Fibroblast of the aortic adventitia (primary cell): ENCODE data around the gene TIMM44. TPM values are rescaled to one million over a fixed set of nuclear protein-coding genes. Genes with fewer than 3 reads are reported as not detected.

Experiments used
- DNase-seq: peaks from one replicate; pipeline ENCODE4 v3.0.0-alpha.2; 2010; ENCODE audit warnings: low read depth
- H3K4me3 ChIP-seq: 2 replicates; pipeline ENCODE4 v1.5.1; 2011; ENCODE audit warnings: low read depth, mild to moderate bottlenecking, control low read depth, low read length, moderate library complexity
- total RNA-seq: library from RNA; depleted of rRNA; stranded (reverse); fragments of >200 nt; gene quantifications from 2 replicates; pipeline ENCODE4 v1.2.3, GENCODE V29; 2012; ENCODE audit warnings: low replicate concordance
- TF ChIP-seq, protein P1 (sequence below): IDR thresholded peaks from 2 replicates; pipeline ENCODE4 v1.5.1; 2011; ENCODE audit warnings: mild to moderate bottlenecking, low read length, control low read depth, inconsistent platforms; ENCODE audit not compliant: insufficient read depth

TIMM44 gene
- total RNA-seq, 1 donor: 40.7 TPM

GRCh38 chr19:7934766-7935165, 8.7 kb downstream of the TIMM44 start:
- TF ChIP-seq, protein P1, sequence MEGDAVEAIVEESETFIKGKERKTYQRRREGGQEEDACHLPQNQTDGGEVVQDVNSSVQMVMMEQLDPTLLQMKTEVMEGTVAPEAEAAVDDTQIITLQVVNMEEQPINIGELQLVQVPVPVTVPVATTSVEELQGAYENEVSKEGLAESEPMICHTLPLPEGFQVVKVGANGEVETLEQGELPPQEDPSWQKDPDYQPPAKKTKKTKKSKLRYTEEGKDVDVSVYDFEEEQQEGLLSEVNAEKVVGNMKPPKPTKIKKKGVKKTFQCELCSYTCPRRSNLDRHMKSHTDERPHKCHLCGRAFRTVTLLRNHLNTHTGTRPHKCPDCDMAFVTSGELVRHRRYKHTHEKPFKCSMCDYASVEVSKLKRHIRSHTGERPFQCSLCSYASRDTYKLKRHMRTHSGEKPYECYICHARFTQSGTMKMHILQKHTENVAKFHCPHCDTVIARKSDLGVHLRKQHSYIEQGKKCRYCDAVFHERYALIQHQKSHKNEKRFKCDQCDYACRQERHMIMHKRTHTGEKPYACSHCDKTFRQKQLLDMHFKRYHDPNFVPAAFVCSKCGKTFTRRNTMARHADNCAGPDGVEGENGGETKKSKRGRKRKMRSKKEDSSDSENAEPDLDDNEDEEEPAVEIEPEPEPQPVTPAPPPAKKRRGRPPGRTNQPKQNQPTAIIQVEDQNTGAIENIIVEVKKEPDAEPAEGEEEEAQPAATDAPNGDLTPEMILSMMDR: no peak
- no peak for DNase-seq
- H3K4me3 ChIP-seq: no peak overlapping the region

GRCh38 chr19:7933828-7934725, 9.4 kb downstream of the TIMM44 start:
- DNase-seq: no peak
- no peak overlapping the region for H3K4me3 ChIP-seq
- TF ChIP-seq, protein P1: no peak

DNA sequence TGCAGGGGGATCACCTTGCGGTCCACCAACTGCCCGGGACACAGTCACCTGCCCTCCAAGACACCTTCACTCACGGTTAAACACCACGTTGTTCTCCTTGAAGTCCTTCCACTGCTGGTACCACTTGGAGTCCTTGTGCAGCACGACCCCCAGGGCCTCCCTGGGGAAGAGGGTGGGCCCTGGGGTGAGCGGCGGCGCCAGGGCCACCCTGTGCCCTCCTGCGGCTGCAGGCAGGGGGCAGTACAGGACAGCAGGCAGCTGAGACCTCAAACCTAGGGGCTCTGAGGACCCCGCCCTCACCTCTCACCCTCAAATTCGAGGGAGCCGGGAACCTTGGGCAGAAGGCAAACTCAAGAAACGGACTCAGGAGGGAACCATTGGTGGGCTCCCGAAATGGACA, 10.1 kb downstream of the TIMM44 start:
- DNase-seq: no peak
- H3K4me3 ChIP-seq: no peak overlapping the region
- TF ChIP-seq, protein P1: peak; percentile 33

DNA sequence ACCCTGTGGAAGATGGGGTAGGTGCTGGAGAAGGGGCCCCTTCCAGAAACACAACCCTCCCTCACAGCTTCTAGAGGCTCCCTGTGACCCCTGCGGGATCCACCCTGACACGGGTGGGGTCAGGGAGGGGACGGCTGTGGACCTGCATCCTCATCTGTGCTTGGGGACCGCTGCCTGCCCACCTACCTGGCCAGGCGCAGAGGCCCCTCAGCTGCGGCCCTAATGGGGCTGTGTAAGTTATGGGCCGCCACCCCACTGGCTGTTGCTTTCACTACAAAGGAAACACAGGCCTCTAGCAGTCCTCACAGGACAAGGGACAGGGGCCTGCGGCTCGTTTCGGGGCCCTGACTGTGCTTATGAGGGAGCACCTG, 10.6 kb downstream of the TIMM44 start:
- H3K4me3 ChIP-seq: no peak overlapping the region
- TF ChIP-seq, protein P1: no peak
- DNase-seq: no peak

DNA sequence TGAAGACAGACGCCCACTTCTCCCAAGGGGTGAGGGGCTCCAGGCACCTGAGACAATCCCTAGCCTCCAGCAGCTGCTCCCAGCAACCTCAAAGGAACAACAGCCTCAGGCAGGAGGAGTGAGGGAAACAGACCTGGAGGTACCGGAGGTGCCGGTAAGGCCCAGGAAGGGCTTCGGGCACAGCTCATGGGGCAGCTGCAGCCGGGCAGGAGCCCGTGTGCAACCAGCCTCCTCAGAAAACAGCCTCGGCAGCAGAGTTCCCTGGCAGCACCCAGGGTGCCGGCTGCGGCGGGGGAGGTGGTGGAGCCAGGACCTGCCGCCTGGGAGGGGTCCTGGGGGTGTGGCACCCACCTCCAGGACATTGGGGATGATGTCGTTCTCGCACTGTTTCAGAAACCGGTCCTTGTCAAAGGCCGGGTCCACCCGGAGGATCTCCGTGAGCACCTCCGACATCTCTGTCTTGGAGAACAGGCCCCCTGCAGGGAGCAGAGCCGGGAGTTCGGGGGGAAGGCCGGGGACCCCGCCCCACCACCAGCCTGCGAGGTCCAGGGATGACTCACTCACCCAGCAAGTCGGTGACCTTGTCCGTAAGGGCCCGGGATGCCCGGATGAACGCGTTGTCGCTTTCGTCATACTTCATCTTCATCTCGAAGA, 11.1 kb downstream of the TIMM44 start:
- TF ChIP-seq, protein P1: no peak
- H3K4me3 ChIP-seq: no peak overlapping the region
- no peak for DNase-seq

DNA sequence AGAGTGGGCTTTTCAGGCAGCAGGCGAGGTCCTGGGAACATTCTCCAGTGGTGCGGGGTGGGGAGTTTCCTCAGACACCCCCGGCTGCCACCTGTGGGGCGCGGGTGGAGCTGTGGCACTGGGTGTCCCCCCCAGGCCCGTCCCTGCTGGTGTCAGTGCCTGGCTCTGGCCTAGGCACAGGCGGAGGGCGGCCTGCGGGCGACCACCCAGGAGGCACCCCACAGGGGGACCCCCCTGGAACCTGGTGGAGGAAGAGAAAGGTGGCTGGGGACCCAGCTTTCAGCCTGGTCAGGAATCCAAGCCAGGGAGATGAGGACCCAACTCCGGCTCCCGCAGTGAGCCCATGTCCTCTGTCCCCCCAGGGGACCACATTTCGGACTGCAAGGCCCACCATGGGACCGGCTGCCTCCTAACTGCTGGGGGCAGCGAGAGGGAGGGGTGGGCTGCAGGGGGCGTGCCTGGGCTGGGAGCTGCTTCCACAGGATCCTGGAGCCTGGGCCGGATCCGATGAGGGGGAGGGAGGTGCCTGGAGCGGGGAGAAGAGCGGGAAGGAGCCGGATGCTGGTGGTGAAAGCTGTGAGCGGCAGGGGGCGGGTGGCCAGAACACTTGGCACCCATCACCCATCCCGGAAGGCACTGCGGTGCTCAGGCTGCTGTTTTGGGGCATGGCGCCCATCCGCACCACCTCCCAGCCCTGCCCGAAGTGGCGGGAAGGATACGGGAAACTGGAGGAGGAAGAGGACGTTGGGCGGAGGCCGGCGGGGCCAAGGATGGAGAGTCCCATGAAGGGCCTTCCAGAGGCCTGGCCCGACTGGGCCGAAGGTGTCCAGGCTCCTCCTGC, 12.0 kb downstream of the TIMM44 start:
- no peak for DNase-seq
- TF ChIP-seq, protein P1: no peak
- H3K4me3 ChIP-seq: no peak overlapping the region
